Right lobe of liver (tissue), 4 donors: Measurements from ENCODE around the gene MEAK7.

ENCODE experiments used
- CTCF ChIP-seq, 4 donors: fragments of 200-600 bp in 3 of 4; fragments of 450-650 bp in 1 of 4; IDR thresholded peaks; one replicate each; pipeline versions ENCODE4 v1.5.1 to v1.8.0; 2016 to 2022; ENCODE audit warnings: antibody characterized with exemption in 4 of 4, mild to moderate bottlenecking in 2 of 4
- POLR2A ChIP-seq: fragments of 450-650 bp; IDR thresholded peaks from one replicate; pipeline ENCODE4 v1.6.1; 2017; ENCODE audit warnings: antibody characterized with exemption, mild to moderate bottlenecking
- donor health status: DM: no; HTN: no; CAD: no.
- donor health status: DM: no; HTN: no; CAD: no.
- donor health status: DM: no; HTN: yes; CAD: no.

GRCh38 chr16:84532855-84533486, 28.5 kb upstream of the MEAK7 start:
- TF ChIP-seq CTCF (IDR thresholded peaks at IDR 0.05) (no peak), POLR2A (no peak)
